B cell (primary cell): Measurements from ENCODE around the gene UPK3A. TPM values are rescaled to one million over a fixed set of nuclear protein-coding genes. Genes with fewer than 3 reads are reported as not detected.

Source experiments
- ATAC-seq: fragments of 200-7000 bp; cut with Tn5 transposase; one replicate; pipeline ENCODE4 v1.10.0; 2021; ENCODE audit warnings: low read depth, mild to moderate bottlenecking, moderate number of reproducible peaks, moderate library complexity
- CTCF ChIA-PET: fragments of 350-600 bp; sonication (Branson Sonifier 250); formaldehyde crosslinking; loops from one replicate; lab custom pipeline; 2021; ENCODE audit warnings: antibody characterized with exemption, inconsistent platforms; lab: Charles Lee
- POLR2A ChIA-PET: fragments of 350-600 bp; sonication (Branson Sonifier 250); formaldehyde crosslinking; loops from one replicate; lab custom pipeline; 2021; ENCODE audit warnings: antibody characterized with exemption; lab: Charles Lee
- DNase-seq: peaks from one replicate; pipeline ENCODE4 v3.0.0; 2013
- H2AFZ ChIP-seq: 2 replicates; pipeline ENCODE4 v1.6.1; 2012; ENCODE audit warnings: mild to moderate bottlenecking, low read depth, low read length; ENCODE audit not compliant: insufficient read depth, poor library complexity, severe bottlenecking
- H3K27ac ChIP-seq, 2 donors: 1 replicate in 1 of 2; 2 replicates in 1 of 2; pipeline ENCODE4 v1.5.1; 2012 to 2013; ENCODE audit warnings: low read length in 2 of 2, mild to moderate bottlenecking in 2 of 2, moderate library complexity in 1 of 2
- H3K27me3 ChIP-seq, 4 experiments: fragments of 200-600 bp in 1 of 4; sonication (generic) in 1 of 4; replicated peaks in 1 of 4; 1 replicate in 2 of 4; 2 replicates in 2 of 4; pipeline versions ENCODE4 v1.6.1 to v1.7.0; 2013 to 2016; ENCODE audit warnings: low read length in 3 of 4, mild to moderate bottlenecking in 2 of 4, mixed read lengths in 1 of 4, moderate library complexity in 1 of 4; ENCODE audit not compliant: insufficient read depth in 4 of 4, control insufficient read depth in 3 of 4; ENCODE audit errors: control extremely low read depth in 1 of 4
- H3K36me3 ChIP-seq, 2 experiments: replicated peaks in 1 of 2; 1 replicate in 1 of 2; 2 replicates in 1 of 2; pipeline versions ENCODE4 v1.6.1 to v1.7.1; 2013; ENCODE audit warnings: low read length in 1 of 2; ENCODE audit not compliant: insufficient read depth in 2 of 2, control insufficient read depth in 1 of 2; ENCODE audit errors: control extremely low read depth in 1 of 2, extremely low read depth in 1 of 2
- H3K4me1 ChIP-seq, 2 donors: fragments of 200-600 bp in 1 of 2; sonication (generic) in 1 of 2; 1 replicate in 1 of 2; 2 replicates in 1 of 2; pipeline versions ENCODE4 v1.5.1 to v1.6.1; 2013 to 2017; ENCODE audit warnings: low read length in 2 of 2; ENCODE audit not compliant: control insufficient read depth in 2 of 2, insufficient read depth in 2 of 2
- H3K4me2 ChIP-seq: replicated peaks from 2 replicates; pipeline ENCODE3; 2012; ENCODE audit warnings: mild to moderate bottlenecking, low read depth, low read length; ENCODE audit not compliant: poor library complexity, severe bottlenecking
- H3K4me3 ChIP-seq, 5 experiments: fragments of 200-600 bp in 1 of 5; sonication (generic) in 1 of 5; 1 replicate in 3 of 5; 2 replicates in 2 of 5; pipeline versions ENCODE4 v1.5.1 to v1.7.0; 2011 to 2016; ENCODE audit warnings: low read length in 4 of 5, mild to moderate bottlenecking in 4 of 5, low read depth in 2 of 5, control low read depth in 1 of 5, moderate library complexity in 1 of 5; ENCODE audit not compliant: insufficient read depth in 1 of 5; ENCODE audit errors: control extremely low read depth in 1 of 5, extremely low read depth in 1 of 5
- H3K79me2 ChIP-seq: fragments of 200-600 bp; sonication (generic); one replicate; pipeline ENCODE4 v1.6.0; 2016; ENCODE audit warnings: low read length; ENCODE audit not compliant: control insufficient read depth, insufficient read depth
- H3K9ac ChIP-seq: fragments of 200-600 bp; sonication (generic); 2 replicates; pipeline ENCODE4 v1.6.1; 2017; ENCODE audit warnings: mild to moderate bottlenecking, low read length, moderate library complexity
- H3K9me3 ChIP-seq, 3 donors: one replicate each; pipeline versions ENCODE4 v1.6.1 to v1.7.1; 2013; ENCODE audit warnings: low read length in 2 of 3; ENCODE audit not compliant: control insufficient read depth in 2 of 3, insufficient read depth in 1 of 3; ENCODE audit errors: control extremely low read depth in 1 of 3
- H4K20me1 ChIP-seq: 2 replicates; pipeline ENCODE4 v1.6.0; 2012; ENCODE audit warnings: mild to moderate bottlenecking, low read length; ENCODE audit not compliant: insufficient read depth, control insufficient read depth, poor library complexity, severe bottlenecking
- H3K27ac Mint-ChIP-seq: one replicate; pipeline ENCODE4 v1.8.0; 2021; ENCODE audit warnings: mixed read lengths
- H3K27me3 Mint-ChIP-seq: one replicate; pipeline ENCODE4 v1.8.0; 2021; ENCODE audit warnings: mixed read lengths
- H3K4me1 Mint-ChIP-seq: one replicate; pipeline ENCODE4 v1.8.0; 2021; ENCODE audit warnings: mixed read lengths
- H3K4me3 Mint-ChIP-seq: one replicate; pipeline ENCODE4 v1.8.0; 2021; ENCODE audit warnings: mixed read lengths
- H3K9me3 Mint-ChIP-seq: one replicate; pipeline ENCODE4 v1.8.0; 2022; ENCODE audit warnings: mixed read lengths; ENCODE audit not compliant: insufficient read depth
- EZH2 ChIP-seq: IDR thresholded peaks from 2 replicates; pipeline ENCODE4 v1.6.1; 2012; ENCODE audit warnings: borderline replicate concordance, low read depth, mild to moderate bottlenecking, moderate library complexity, low read length; ENCODE audit not compliant: insufficient read depth, poor library complexity, severe bottlenecking
- WGBS: methylation state at CpG from one replicate; pipeline ENCODE4 v1.1.5; 2013; ENCODE audit warnings: missing lambda C conversion rate; ENCODE audit not compliant: insufficient coverage; 5-methylcytosine and 5-hydroxymethylcytosine counted together
- intact Hi-C: fragments of 100-400 bp; cut with micrococcal nuclease; formaldehyde crosslinking; loops from one replicate; pipeline ENCODE4 v1.10.0; 2022
- polyA plus RNA-seq: library from polyadenylated mRNA; depleted of rRNA; stranded (reverse); fragments of >200 nt; gene quantifications from 2 replicates; pipeline ENCODE4 v1.2.3, GENCODE V29; 2012
- total RNA-seq, 2 donors: library from RNA; stranded (reverse); fragments of 120-200 nt in 1 of 2; gene quantifications; 1 replicate in 1 of 2; 2 replicates in 1 of 2; pipeline versions ENCODE4 v1.2.3 to v1.2.4, GENCODE V29; 2013 to 2022
- TF ChIP-seq, protein P1 (sequence below): fragments of 200-600 bp; IDR thresholded peaks from one replicate; pipeline ENCODE4 v1.8.0; 2022; ENCODE audit warnings: antibody characterized with exemption, mild to moderate bottlenecking

The UPK3A gene
- total and polyA plus RNA-seq, 2 donors (not counting 1 experiment from before 2014, with no cell fraction given): not detected

DNA sequence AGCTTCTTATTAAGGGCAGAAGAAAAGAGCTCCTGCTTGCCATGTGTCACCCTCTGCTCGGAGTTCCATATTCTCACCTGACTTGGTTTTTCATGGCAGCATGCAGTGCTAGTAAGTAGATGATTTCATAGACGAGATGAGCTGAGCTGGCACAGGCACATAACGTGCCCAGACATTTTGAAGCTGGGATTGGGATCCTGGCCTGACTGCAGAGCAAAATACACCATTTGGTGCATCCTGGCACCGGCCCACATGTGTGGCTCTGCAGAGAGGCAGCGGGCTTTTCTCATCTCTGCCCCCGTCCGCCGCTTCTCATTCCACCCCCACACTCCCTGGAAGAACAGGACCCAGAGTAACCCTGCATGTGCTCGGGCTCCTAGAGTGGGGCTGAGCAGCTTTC is 49.8 kb downstream of the UPK3A start:
- no peak for ATAC-seq
- no peaks in the 10 kb centered on the region for H3K79me2 ChIP-seq
- H2AFZ ChIP-seq: no peak overlapping the region
- H3K4me1 ChIP-seq: no peaks in the 10 kb centered on the region
- 97% methylated on average over 9 of the region's 9 CpGs for WGBS
- intact Hi-C loops: no loop called here
- H3K27ac Mint-ChIP-seq: no peak overlapping the region
- H3K27me3 ChIP-seq: no peaks in the 10 kb centered on the region
- no peaks in the 10 kb centered on the region for H4K20me1 ChIP-seq
- no peak overlapping the region for H3K4me3 ChIP-seq
- DNase-seq: no peak
- H3K9me3 ChIP-seq: no peaks in the 10 kb centered on the region
- no peaks in the 10 kb centered on the region for H3K27me3 Mint-ChIP-seq
- no peak overlapping the region for H3K9ac ChIP-seq
- CTCF ChIA-PET: no interaction called here
- POLR2A ChIA-PET: no interaction called here
- H3K36me3 ChIP-seq: peaks cover 0 to 59% of the 10 kb centered on the region in 2 experiments
- no peak overlapping the region for H3K4me2 ChIP-seq
- no peak overlapping the region for H3K27ac ChIP-seq
- TF ChIP-seq, protein P1, sequence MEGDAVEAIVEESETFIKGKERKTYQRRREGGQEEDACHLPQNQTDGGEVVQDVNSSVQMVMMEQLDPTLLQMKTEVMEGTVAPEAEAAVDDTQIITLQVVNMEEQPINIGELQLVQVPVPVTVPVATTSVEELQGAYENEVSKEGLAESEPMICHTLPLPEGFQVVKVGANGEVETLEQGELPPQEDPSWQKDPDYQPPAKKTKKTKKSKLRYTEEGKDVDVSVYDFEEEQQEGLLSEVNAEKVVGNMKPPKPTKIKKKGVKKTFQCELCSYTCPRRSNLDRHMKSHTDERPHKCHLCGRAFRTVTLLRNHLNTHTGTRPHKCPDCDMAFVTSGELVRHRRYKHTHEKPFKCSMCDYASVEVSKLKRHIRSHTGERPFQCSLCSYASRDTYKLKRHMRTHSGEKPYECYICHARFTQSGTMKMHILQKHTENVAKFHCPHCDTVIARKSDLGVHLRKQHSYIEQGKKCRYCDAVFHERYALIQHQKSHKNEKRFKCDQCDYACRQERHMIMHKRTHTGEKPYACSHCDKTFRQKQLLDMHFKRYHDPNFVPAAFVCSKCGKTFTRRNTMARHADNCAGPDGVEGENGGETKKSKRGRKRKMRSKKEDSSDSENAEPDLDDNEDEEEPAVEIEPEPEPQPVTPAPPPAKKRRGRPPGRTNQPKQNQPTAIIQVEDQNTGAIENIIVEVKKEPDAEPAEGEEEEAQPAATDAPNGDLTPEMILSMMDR: no peak
- TF ChIP-seq EZH2: no peak
- no peaks in the 10 kb centered on the region for H3K9me3 Mint-ChIP-seq
- H3K4me1 Mint-ChIP-seq: no peaks in the 10 kb centered on the region
- no peak overlapping the region for H3K4me3 Mint-ChIP-seq

DNA sequence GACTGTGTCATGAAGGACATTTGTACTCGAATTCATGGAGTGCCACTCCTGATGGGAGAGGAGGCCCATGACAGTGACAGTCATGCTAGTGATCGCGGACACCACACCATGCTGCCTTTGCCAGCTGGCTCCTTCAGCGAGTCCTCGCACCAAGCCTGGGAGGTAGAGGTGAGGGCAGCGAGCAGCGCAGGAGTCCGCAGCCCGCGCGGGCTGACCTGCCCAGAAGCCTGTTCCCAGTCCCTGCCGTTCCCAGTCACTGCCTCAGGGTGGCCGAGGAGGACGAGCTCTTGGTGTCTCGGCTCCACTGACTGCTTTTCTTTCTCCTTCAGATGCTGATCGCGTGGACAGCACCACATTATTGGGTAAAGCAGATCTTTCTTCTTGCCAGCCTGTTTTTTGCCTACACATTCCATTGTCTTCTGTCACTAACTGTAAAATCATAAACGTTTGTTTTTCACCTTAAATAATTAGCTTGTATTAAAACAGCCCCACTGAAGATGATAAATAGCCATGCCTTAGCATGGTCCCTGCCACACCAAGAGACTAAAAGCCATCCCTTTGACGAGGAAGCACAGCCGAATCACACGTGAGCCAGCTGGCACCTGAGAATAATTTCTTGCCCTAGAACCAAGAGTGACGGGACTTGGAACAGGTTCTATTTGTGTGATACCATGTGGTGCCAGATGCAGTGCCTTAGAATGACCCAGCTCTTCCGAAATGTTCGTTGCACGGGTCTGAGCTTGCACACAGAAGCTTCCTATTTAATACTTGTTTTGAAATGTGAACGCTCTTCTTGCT is 50.5 kb downstream of the UPK3A start:
- Mint-ChIP-seq H3K27ac (no peak overlapping the region), H3K9me3 (no peaks in the 10 kb centered on the region), H3K4me3 (no peak overlapping the region), H3K27me3 (no peaks in the 10 kb centered on the region), H3K4me1 (no peaks in the 10 kb centered on the region)
- Histone ChIP-seq H3K4me1 (no peaks in the 10 kb centered on the region), H4K20me1 (no peaks in the 10 kb centered on the region), H3K36me3 (peaks cover 0 to 63% of the 10 kb centered on the region in 2 experiments), H3K27me3 (no peaks in the 10 kb centered on the region), H3K9me3 (no peaks in the 10 kb centered on the region), H3K79me2 (no peaks in the 10 kb centered on the region), H3K9ac (no peak overlapping the region), H3K4me2 (no peak overlapping the region), H3K27ac (no peak overlapping the region), H3K4me3 (no peak overlapping the region), H2AFZ (no peak overlapping the region)
- CTCF ChIA-PET: no interaction called here
- intact Hi-C loops: no loop called here
- TF ChIP-seq EZH2: no peak
- TF ChIP-seq, protein P1: no peak
- POLR2A ChIA-PET: no interaction called here
- 90% methylated on average over 26 of the region's 26 CpGs for WGBS
- no peak for DNase-seq
- ATAC-seq: no peak
